Stimulated activated CD4-positive, alpha-beta T cell treated with anti-CD3 and anti-CD28 coated beads, Interleukin-15, amount 100 ng/mL, for 24 hours (primary cell): ENCODE measurements around the gene RGS9.

ENCODE experiments used
- DNase-seq: peaks from one replicate; pipeline ENCODE4 v3.0.0-alpha.2; 2020

RGS9 gene

DNA sequence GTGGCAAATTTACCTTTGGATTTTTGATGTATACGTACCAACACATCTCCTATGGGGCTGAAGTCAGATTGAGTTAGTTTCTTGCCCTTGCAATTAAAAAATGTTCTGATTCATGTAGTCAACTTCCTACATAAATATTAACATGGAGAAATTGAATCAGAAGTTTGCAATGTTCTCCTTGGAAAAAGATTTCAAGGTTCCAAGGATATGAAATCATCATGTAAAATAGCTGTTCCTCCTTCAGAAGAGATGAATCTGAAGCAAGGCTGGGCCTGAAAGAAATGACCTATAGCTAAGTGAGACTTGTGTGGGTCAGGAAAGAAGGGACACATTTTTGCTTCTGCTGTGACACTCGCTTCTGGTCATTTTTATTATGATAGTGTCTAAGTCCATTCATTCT is 131.7 kb downstream of the RGS9 start:
- DNase-seq, result no peak

DNA sequence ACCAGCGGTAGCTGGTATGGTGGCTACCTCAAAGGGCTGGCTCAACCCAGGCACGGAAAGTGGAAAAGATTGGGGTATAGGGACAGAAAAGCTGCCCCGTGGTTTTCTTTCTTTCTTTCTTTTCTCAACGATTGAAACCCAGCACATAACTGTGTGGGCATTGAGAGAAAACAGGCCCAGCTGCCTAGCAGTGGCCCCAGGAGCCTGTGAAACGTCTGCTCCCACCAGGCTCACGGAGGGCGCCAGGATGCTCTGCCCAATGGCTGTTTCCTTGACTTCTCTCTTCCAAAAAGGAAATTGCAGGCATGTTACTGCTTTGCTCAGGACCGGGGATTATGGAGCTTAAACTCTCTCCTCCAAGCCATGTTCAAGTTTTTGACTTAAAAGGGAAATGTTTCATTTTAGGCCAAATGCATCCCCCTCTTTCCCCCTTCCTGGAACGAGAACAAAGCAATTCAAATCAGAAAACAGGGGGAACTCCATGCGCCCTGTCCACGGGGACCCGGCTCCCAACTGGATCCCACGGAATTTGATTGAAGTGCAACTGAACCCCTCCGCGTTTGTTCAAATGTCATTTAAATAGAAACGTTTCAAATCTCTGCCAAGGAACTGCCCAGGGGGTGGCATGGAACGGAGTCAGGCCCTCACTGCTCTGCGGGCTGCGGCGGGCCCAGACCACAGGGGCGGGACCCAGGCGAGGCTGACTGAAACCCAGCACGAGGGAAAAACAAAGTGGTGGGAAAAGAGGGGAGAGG is 133.5 kb downstream of the RGS9 start:
- no peak for DNase-seq

DNA sequence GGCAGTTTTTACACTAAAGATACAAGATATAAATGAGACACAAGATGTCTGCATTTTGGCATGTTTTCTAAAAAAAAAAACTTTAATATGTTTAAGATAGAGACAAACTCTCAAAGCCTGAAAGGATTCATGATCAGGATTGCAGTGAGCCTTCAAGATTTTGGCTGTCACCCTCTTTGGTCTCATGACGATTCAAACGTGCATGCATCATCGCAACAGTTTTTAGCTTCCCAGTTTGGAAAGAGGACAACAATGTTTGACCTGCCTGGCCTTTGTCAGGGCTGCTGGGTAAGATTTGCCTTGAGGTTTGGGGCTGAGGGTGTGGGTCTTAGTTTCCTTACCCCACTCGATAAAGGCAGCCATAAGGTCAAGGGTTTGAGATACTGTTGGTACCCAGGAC is 134.1 kb downstream of the RGS9 start:
- DNase-seq, result no peak
